HUES48 (cell line): ENCODE data around the gene ENDOU.

ENCODE experiments used
- H3K27ac ChIP-seq: one replicate; pipeline ENCODE4 v1.7.0; 2013; ENCODE audit warnings: low read depth, low read length, inconsistent platforms
- H3K27me3 ChIP-seq: 2 replicates; pipeline ENCODE4 v1.6.1; 2013; ENCODE audit warnings: mild to moderate bottlenecking, low read length; ENCODE audit not compliant: control insufficient read depth, insufficient read depth
- H3K36me3 ChIP-seq: 2 replicates; pipeline ENCODE4 v1.6.1; 2013; ENCODE audit warnings: low read length; ENCODE audit not compliant: control insufficient read depth, insufficient read depth
- H3K4me1 ChIP-seq: 2 replicates; pipeline ENCODE4 v1.6.1; 2013; ENCODE audit warnings: mild to moderate bottlenecking, low read length; ENCODE audit not compliant: control insufficient read depth, insufficient read depth
- H3K4me3 ChIP-seq: 2 replicates; pipeline ENCODE4 v1.5.1; 2013; ENCODE audit warnings: mild to moderate bottlenecking, low read depth, low read length
- H3K9ac ChIP-seq: 2 replicates; pipeline ENCODE4 v1.6.1; 2013; ENCODE audit warnings: mild to moderate bottlenecking, low read depth, low read length, moderate library complexity
- H3K9me3 ChIP-seq: 2 replicates; pipeline ENCODE4 v1.6.1; 2013; ENCODE audit warnings: low read length; ENCODE audit not compliant: control insufficient read depth, insufficient read depth

Gene ENDOU

GRCh38 chr12:47705566-47706425 is 19.5 kb downstream of the ENDOU start, which contains the start of gene RPAP3:
TSS of gene RPAP3 (minus strand) at chr12:47706030. CDS start at chr12:47702840, 3,190 bp downstream.
- Histone ChIP-seq H3K9me3 (no peaks in the 10 kb centered on the region), H3K4me3 (peak within 1 kb of the TSS; percentile 75), H3K36me3 (peaks cover 10% of the 10 kb centered on the region), H3K9ac (peak within 1 kb of the TSS; percentile 64), H3K27me3 (no peaks in the 10 kb centered on the region), H3K27ac (peak within 1 kb of the TSS; percentile 85), H3K4me1 (peaks cover 10% of the 10 kb centered on the region)

GRCh38 chr12:47705229-47705565 is 20.1 kb downstream of the ENDOU start:
- Histone ChIP-seq H3K4me1 (peaks cover 10% of the 10 kb centered on the region), H3K4me3 (peak overlapping the region; percentile 75), H3K27me3 (no peaks in the 10 kb centered on the region), H3K9me3 (no peaks in the 10 kb centered on the region), H3K36me3 (peaks cover 16% of the 10 kb centered on the region), H3K9ac (peak overlapping the region; percentile 52), H3K27ac (peak overlapping the region; percentile 85)

- Histone ChIP-seq H3K9ac (peak overlapping the region; percentile 52; the same call in 1 of the 2 replicates), H3K9me3 (no peaks in the 10 kb centered on the region), H3K4me3 (peak overlapping the region; percentile 75), H3K27me3 (no peaks in the 10 kb centered on the region), H3K4me1 (peaks cover 10% of the 10 kb centered on the region), H3K27ac (no peak overlapping the region), H3K36me3 (peaks cover 21% of the 10 kb centered on the region)
Observed at GRCh38 chr12:47704719-47705118, 20.6 kb downstream of the ENDOU start.

DNA sequence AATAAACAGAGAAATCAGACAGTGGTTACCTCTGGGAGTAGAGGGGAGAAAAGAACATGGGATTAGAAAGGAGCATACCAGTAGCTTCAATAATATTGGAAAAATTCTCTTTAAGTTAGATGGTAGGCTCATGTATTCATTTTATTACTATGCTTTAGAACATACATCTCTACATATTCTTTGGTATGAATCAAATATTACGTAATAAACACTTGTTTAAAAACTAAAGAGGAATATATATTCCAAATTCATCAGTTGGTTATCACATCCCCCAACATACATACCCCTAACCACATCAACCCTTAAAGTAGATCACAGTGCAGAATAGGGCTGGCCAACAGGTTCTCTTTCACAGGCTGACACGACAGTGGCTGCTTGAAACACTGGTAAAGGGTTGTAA is 25.0 kb downstream of the ENDOU start:
- peaks cover 56% of the 10 kb centered on the region for H3K36me3 ChIP-seq
- no peak overlapping the region for H3K27ac ChIP-seq
- H3K9ac ChIP-seq = no peak overlapping the region
- no peaks in the 10 kb centered on the region for H3K27me3 ChIP-seq
- H3K4me1 ChIP-seq = no peaks in the 10 kb centered on the region
- no peaks in the 10 kb centered on the region for H3K9me3 ChIP-seq
- no peak overlapping the region for H3K4me3 ChIP-seq

- Histone ChIP-seq H3K4me3 (no peak overlapping the region), H3K36me3 (peaks cover 71% of the 10 kb centered on the region), H3K9me3 (no peaks in the 10 kb centered on the region), H3K9ac (no peak overlapping the region), H3K27me3 (no peaks in the 10 kb centered on the region), H3K4me1 (no peaks in the 10 kb centered on the region), H3K27ac (no peak overlapping the region)
Observed at GRCh38 chr12:47698631-47699030, 26.7 kb downstream of the ENDOU start.

DNA sequence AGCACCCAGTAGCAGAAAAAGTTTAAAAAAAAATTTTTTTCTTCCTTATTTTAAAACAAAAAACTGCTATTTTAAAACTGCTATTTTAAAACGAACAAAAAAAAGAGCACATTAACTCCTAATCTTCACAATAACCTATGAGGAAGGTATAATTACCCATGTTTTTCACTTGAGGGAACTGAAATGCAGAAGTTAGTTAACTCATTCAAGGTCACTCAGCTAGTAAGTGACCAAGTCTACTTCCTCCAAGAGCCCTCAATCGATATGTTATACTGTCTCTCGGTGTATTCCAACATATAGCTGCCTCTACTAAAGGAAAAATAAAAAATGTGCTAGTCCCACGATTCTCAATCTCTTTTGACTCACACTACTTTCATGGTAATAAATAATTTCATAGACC is 27.2 kb downstream of the ENDOU start:
- no peak overlapping the region for H3K27ac ChIP-seq
- peaks cover 71% of the 10 kb centered on the region for H3K36me3 ChIP-seq
- H3K4me3 ChIP-seq = no peak overlapping the region
- H3K4me1 ChIP-seq = no peaks in the 10 kb centered on the region
- H3K9me3 ChIP-seq = no peaks in the 10 kb centered on the region
- no peaks in the 10 kb centered on the region for H3K27me3 ChIP-seq
- no peak overlapping the region for H3K9ac ChIP-seq

DNA sequence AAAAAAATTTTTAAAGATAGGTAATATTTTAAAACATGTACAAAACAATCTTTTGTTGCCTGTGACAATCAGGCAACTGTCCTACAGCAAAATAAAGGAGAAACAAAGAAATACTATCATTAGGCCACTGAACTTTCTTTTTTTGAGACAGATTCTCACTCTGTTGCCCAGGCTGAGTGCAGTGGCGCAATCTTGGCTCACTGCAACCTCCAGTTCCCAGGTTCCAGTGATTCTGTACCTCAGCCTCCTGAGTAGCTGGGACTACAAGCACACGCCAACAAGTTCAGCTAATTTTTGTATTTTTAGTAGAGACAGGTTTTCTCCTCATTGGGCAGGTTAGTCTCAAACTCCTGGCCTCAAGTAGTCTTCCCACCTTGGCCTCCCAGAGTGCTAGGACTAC is 36.1 kb downstream of the ENDOU start:
- Histone ChIP-seq H3K36me3 (peaks cover 76% of the 10 kb centered on the region), H3K4me3 (no peak overlapping the region), H3K9ac (no peak overlapping the region), H3K4me1 (0 out of 2 replicates have a peak, but pooled peaks cover 3% of the 10 kb centered on the region), H3K27ac (no peak overlapping the region), H3K9me3 (no peaks in the 10 kb centered on the region), H3K27me3 (no peaks in the 10 kb centered on the region)

DNA sequence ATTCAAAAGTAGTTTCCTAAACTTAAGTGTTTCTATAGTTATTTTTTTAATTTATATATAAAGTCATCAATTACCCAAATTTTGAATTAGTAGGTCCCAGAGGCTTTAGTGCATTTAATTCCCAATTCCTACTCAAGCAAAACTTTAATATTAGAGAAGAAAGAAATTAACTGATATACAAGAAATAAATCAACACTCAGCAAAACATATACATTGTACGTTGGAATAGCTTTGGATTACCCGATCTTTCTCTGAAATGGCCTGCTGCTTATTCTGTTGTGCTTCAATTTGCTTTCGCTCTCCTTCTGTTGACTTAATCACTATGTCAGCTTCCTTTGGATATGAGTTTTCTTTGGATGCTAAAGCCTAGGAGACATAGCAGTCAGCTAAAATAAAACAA is 37.7 kb downstream of the ENDOU start:
- 0 out of 2 replicates have a peak, but pooled peaks cover 3% of the 10 kb centered on the region for H3K4me1 ChIP-seq
- H3K27me3 ChIP-seq = no peaks in the 10 kb centered on the region
- H3K36me3 ChIP-seq = peaks cover 83% of the 10 kb centered on the region
- H3K9ac ChIP-seq = no peak overlapping the region
- no peak overlapping the region for H3K27ac ChIP-seq
- H3K4me3 ChIP-seq = no peak overlapping the region
- H3K9me3 ChIP-seq = no peaks in the 10 kb centered on the region

- Histone ChIP-seq H3K4me3 (no peak overlapping the region), H3K27me3 (no peaks in the 10 kb centered on the region), H3K4me1 (0 out of 2 replicates have a peak, but pooled peaks cover 3% of the 10 kb centered on the region), H3K9ac (no peak overlapping the region), H3K27ac (no peak overlapping the region), H3K9me3 (no peaks in the 10 kb centered on the region), H3K36me3 (peaks cover 86% of the 10 kb centered on the region)
Observed at GRCh38 chr12:47686645-47687240, 38.5 kb downstream of the ENDOU start.

DNA sequence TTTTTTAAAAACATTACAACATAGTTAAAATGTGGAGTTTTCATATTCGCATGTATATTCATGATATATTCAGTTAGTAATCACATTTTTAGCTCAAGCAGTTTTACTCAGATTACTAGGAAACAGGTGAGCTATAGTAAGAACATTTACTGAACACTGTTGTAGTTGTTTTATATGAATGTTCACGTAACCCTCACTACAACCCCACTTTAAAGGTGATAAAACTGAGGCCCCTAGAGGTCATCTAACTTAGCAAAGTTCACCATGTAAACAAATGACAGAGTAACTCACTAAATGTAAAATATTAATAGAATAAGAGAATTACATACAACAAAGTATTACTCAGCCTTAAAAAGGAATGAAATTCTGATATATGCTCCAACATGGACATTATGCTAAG is 45.5 kb downstream of the ENDOU start:
- Histone ChIP-seq H3K4me1 (no peaks in the 10 kb centered on the region), H3K27me3 (no peaks in the 10 kb centered on the region), H3K9me3 (no peaks in the 10 kb centered on the region), H3K27ac (no peak overlapping the region), H3K9ac (no peak overlapping the region), H3K36me3 (peaks cover 48% of the 10 kb centered on the region), H3K4me3 (no peak overlapping the region)

GRCh38 chr12:47672068-47672467 is 53.2 kb downstream of the ENDOU start:
- no peaks in the 10 kb centered on the region for H3K27me3 ChIP-seq
- H3K27ac ChIP-seq = no peak overlapping the region
- no peaks in the 10 kb centered on the region for H3K9me3 ChIP-seq
- H3K4me3 ChIP-seq = no peak overlapping the region
- peaks cover 47% of the 10 kb centered on the region for H3K36me3 ChIP-seq
- H3K9ac ChIP-seq = no peak overlapping the region
- peaks cover 3% of the 10 kb centered on the region; the same call in 1 of the 2 replicates for H3K4me1 ChIP-seq
